Activated CD4-positive, alpha-beta memory T cell treated with anti-CD3 and anti-CD28 coated beads, Interleukin-2, amount 10 ng/mL, durations not matched to agents 7 days and 5 days (primary cell): ENCODE data around the gene GPR4. TPM values are rescaled to one million over a fixed set of nuclear protein-coding genes. Genes with fewer than 3 reads are reported as not detected.

Source experiments
- CTCF ChIA-PET: fragments of 350-600 bp; sonication (Branson Sonifier 250); formaldehyde crosslinking; loops from one replicate; lab custom pipeline; 2021; ENCODE audit warnings: antibody characterized with exemption, inconsistent platforms; lab: Charles Lee
- POLR2A ChIA-PET: fragments of 350-600 bp; sonication (Branson Sonifier 250); formaldehyde crosslinking; loops from one replicate; lab custom pipeline; 2021; ENCODE audit warnings: antibody characterized with exemption; lab: Charles Lee
- DNase-seq: peaks from one replicate; pipeline ENCODE4 v3.0.0-alpha.2; 2020
- H3K27ac Mint-ChIP-seq: one replicate; pipeline ENCODE4 v1.8.0; 2021; ENCODE audit warnings: mild to moderate bottlenecking, mixed read lengths
- H3K27me3 Mint-ChIP-seq: one replicate; pipeline ENCODE4 v1.8.0; 2021; ENCODE audit warnings: mixed read lengths
- H3K36me3 Mint-ChIP-seq: one replicate; pipeline ENCODE4 v1.8.0; 2021; ENCODE audit warnings: low read depth, mixed read lengths
- H3K4me1 Mint-ChIP-seq: one replicate; pipeline ENCODE4 v1.8.0; 2021; ENCODE audit warnings: mixed read lengths
- H3K4me3 Mint-ChIP-seq: one replicate; pipeline ENCODE4 v1.8.0; 2021; ENCODE audit warnings: mild to moderate bottlenecking, mixed read lengths
- H3K9me3 Mint-ChIP-seq: one replicate; pipeline ENCODE4 v1.8.0; 2021; ENCODE audit warnings: mixed read lengths
- total RNA-seq, 2 experiments: library from RNA; stranded (reverse); gene quantifications; one replicate each; pipeline ENCODE4 v1.2.3, GENCODE V29; 2021

The GPR4 gene
- total RNA-seq, 2 experiments from 2014 or later = not detected

DNA sequence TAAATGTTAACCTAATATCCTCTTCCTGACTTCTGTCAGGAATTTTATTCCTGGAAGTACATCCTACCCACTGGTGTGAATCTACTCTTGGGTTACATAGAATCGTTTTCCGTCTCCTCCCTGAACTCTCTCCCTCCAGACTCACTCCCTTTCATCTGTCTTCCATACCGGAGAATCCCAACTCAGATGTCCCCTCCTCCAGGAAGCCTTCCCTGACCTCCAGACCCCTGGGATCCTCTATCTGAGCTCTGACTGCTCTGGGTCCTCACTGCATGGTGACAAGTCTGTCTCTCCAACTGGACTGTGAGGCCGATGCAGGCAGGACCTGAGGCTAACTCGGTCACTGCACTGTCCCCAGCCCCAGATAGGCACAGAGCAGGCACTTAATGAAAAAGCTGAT lies 42.0 kb downstream of the GPR4 start:
- no peaks in the 10 kb centered on the region for H3K27me3 Mint-ChIP-seq
- peaks cover 3% of the 10 kb centered on the region for H3K36me3 Mint-ChIP-seq
- DNase-seq = no peak
- peaks cover 14% of the 10 kb centered on the region for H3K4me1 Mint-ChIP-seq
- CTCF ChIA-PET = no interaction called here
- POLR2A ChIA-PET = no interaction called here
- no peak overlapping the region for H3K27ac Mint-ChIP-seq
- no peak overlapping the region for H3K4me3 Mint-ChIP-seq
- no peaks in the 10 kb centered on the region for H3K9me3 Mint-ChIP-seq

DNA sequence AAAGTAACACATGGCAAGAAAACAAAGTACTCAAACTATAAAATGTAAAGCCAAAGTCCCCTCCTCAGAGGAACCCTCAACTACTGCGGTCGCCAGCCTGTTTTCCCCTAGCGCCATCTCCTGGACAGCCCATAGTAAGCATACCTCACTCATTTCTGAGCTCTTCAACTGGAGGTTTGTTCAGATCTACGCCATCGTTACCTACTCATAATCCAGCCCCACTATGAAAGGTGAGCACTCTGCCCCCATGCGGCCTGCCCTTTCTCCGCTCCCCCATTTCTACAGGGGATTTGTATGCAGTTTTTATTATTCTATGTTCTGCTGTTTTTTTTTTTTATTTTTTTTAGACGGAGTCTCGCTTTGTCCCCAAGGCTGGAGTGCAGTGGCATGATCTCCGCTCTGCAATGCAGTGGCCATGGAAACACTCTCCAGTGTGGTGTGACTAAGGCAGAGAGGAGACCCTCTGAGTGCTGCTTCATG lies 43.6 kb downstream of the GPR4 start:
- ChIA-PET CTCF (interaction anchor here (0.6 to 2.1 kb wide), 38 partner anchors 8 to 211 kb away, joined by 3 to 17 read pairs (median 5); partner anchors contain the start of genes ERCC2, FOSB, PPM1N and RTN2), POLR2A (interaction anchor here (1.0 to 1.3 kb wide), 3 partner anchors 25 to 84 kb away, joined by 3 read pairs; no protein-coding TSS in a partner anchor)
- Mint-ChIP-seq H3K9me3 (no peaks in the 10 kb centered on the region), H3K36me3 (peaks cover 3% of the 10 kb centered on the region), H3K27ac (no peak overlapping the region), H3K4me3 (no peak overlapping the region), H3K4me1 (peaks cover 13% of the 10 kb centered on the region), H3K27me3 (no peaks in the 10 kb centered on the region)
- DNase-seq = peak; percentile 75

DNA sequence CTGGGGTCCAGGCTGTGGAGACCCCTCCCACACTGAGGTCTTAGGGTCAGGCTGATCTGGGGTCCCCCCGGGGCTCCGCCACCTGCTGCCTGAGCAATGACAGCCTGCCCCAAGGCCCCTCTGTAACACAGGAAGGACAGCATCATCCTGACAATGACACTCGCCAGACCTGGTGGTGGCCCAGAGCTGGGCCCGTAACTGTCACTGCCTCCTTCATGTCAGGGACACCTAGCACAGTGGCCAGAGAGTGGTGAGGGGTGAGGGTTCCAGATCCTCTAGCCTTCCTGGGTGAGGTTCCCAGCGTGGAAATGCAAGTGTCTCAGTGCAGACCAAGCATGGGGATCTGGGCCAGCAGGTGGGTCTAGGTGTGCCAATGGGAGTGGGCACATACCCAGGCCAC lies 45.2 kb downstream of the GPR4 start:
- Mint-ChIP-seq H3K27ac (no peak overlapping the region), H3K4me1 (peaks cover 6% of the 10 kb centered on the region), H3K36me3 (peaks cover 3% of the 10 kb centered on the region), H3K4me3 (no peak overlapping the region), H3K27me3 (no peaks in the 10 kb centered on the region), H3K9me3 (no peaks in the 10 kb centered on the region)
- POLR2A ChIA-PET = no interaction called here
- CTCF ChIA-PET = interaction anchor here (2.1 kb wide), 1 partner anchor 84 kb away, joined by 17 read pairs; no protein-coding TSS in a partner anchor
- DNase-seq = no peak

DNA sequence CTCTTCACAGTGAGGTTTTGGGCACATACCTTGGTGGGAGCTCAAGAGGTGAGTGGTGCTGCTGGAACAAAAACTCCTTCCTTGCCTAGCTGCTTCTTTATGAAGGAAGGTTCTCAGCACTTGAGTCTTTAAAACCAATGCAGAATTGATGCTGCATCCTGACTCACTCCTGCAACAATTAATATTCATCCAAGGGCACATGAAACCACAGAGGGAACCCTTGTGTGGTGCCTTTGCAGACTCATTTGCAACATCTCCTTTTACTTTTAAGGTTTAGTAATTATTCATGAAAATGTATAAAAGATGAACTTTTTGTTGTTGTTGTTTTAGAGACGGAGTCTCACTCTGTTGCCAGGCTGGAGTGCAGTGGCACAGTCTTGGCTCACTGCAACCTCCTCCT lies 47.5 kb downstream of the GPR4 start:
- H3K27me3 Mint-ChIP-seq = no peaks in the 10 kb centered on the region
- POLR2A ChIA-PET = no interaction called here
- no peaks in the 10 kb centered on the region for H3K36me3 Mint-ChIP-seq
- no peak overlapping the region for H3K27ac Mint-ChIP-seq
- no peaks in the 10 kb centered on the region for H3K9me3 Mint-ChIP-seq
- H3K4me3 Mint-ChIP-seq = no peak overlapping the region
- CTCF ChIA-PET = interaction anchor here (0.5 to 0.6 kb wide), 2 partner anchors 68 to 92 kb away, joined by 3 read pairs; no protein-coding TSS in a partner anchor
- DNase-seq = no peak
- peaks cover 3% of the 10 kb centered on the region for H3K4me1 Mint-ChIP-seq

DNA sequence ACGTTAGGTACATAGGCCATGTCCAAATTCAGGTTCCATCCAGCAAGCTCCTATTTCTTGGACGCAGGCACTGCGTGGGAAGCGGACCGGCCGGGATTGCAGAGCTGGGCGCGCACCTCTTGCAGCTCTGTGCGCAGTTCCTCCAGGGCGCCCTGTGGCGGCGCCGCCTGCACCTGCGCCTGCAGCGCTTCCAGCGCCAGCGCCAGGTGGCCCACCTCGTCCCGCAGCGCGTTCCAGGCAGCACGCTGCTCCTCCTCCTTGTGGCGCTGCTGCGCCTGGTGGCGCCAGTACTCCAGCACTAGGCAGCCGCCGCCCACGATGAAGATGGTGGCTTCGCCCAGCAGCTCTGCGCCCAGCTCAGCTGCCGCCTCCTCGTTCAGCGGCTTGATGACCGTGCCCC lies 48.5 kb downstream of the GPR4 start:
- Mint-ChIP-seq H3K27me3 (no peaks in the 10 kb centered on the region), H3K4me1 (peaks cover 3% of the 10 kb centered on the region), H3K4me3 (no peak overlapping the region), H3K9me3 (no peaks in the 10 kb centered on the region), H3K36me3 (no peaks in the 10 kb centered on the region), H3K27ac (no peak overlapping the region)
- ChIA-PET POLR2A (no interaction called here), CTCF (no interaction called here)
- DNase-seq = no peak

DNA sequence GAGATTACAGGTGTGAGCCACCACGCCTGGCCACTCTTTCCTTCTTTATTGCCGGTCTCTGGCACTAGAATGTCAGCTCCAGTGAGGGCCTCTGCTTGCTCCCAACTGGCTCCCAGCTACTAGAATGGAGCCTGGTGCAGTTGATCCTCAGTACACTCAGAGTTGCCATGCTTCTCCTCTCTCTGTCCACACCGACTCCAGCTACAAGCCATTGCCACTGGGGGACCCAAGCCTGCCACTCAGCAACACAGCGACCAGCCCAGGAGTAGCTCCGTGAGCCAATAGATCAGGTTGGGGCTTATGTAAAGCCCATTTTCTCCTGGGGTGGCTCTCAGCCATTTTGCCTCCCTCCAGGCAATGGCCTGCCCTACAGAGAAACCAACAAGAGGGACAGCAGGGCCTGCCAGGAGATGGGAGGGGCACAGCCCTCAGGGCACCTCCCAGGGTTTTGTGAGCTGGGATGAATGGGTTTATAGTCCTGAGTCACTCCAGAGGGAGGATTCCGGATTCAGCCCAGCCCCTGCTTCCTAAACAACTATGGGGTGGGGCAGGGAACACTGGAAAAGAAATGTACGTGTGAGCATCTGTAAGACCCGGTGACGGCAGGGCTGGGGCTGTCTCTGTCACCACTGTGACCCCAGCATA lies 53.9 kb downstream of the GPR4 start:
- DNase-seq = no peak
- Mint-ChIP-seq H3K9me3 (no peaks in the 10 kb centered on the region), H3K4me3 (no peak overlapping the region), H3K4me1 (peaks cover 7% of the 10 kb centered on the region), H3K27ac (no peak overlapping the region), H3K36me3 (no peaks in the 10 kb centered on the region), H3K27me3 (no peaks in the 10 kb centered on the region)
- ChIA-PET POLR2A (no interaction called here), CTCF (interaction anchor here (1.3 to 2.4 kb wide), 3 partner anchors 10 to 109 kb away, joined by 3 to 10 read pairs (median 3); no protein-coding TSS in a partner anchor)

DNA sequence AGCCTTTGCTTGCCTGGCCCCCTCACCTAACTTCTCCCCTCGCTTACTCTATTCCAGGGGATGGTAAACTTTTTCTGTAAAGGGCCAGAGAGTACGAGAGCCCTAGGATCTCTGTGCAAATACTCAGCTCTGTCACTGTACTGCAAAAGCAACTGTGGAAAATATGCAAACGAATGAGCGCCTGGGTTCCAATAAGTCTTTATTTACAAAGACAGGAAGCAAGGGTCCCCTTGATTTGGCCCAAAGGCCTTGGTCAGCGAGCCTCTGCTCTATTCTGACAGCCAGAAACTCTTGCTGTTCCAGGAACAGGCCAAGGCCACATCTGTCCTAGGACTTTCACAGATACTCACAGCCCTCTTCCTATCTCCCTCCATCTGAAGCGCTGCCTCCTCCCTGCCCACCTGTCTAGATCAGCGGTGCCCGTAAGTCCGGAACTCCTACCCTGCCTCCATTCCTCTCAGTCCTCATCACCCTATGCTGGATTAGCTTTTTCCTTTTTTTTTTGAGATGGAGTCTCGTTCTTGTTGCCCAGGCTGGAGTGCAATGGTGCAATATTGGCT lies 54.7 kb downstream of the GPR4 start:
- Mint-ChIP-seq H3K36me3 (no peaks in the 10 kb centered on the region), H3K4me1 (peaks cover 7% of the 10 kb centered on the region), H3K4me3 (no peak overlapping the region), H3K27ac (no peak overlapping the region), H3K9me3 (no peaks in the 10 kb centered on the region), H3K27me3 (no peaks in the 10 kb centered on the region)
- POLR2A ChIA-PET = no interaction called here
- no peak for DNase-seq
- CTCF ChIA-PET = interaction anchor here (1.4 to 2.4 kb wide), 2 partner anchors 11 to 108 kb away, joined by 3 to 10 read pairs; no protein-coding TSS in a partner anchor

DNA sequence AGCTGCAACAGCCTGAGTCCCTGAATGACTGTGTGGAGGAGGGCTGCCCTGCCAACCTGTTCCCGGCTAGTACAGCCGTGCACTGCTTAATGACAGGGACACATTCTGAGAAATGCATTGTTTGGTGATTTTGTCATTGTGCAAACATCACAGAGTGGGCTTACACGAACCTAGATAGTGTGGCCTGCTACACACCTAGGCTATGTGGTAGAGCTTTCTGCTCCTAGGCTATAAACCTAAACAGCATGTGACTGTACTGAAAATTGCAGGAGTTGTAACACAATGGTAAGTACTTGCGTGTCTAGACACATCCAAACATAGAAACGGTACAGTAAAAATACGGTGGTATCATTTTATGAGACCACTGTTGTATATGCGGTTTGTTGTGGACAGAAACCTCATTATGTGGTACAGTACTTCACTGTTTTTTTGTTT lies 59.8 kb downstream of the GPR4 start:
- Mint-ChIP-seq H3K4me3 (no peak overlapping the region), H3K4me1 (peaks cover 7% of the 10 kb centered on the region)
- CTCF ChIA-PET = interaction anchor here (2.1 kb wide), 1 partner anchor 16 kb away, joined by 9 read pairs; no protein-coding TSS in a partner anchor

More for the DNA sequence above, 59.8 kb downstream of the GPR4 start:
- Mint-ChIP-seq H3K27me3 (no peaks in the 10 kb centered on the region), H3K9me3 (peaks cover 7% of the 10 kb centered on the region), H3K36me3 (peaks cover 4% of the 10 kb centered on the region), H3K27ac (no peak overlapping the region)
- no peak for DNase-seq
- POLR2A ChIA-PET = no interaction called here

Other genes starting within 250 kb of the GPR4 start
- 10 to 100 TPM; 19.0 to 20.0 TPM for gene ERCC2, start 231.6 kb downstream of the GPR4 start, total RNA-seq
- 10 to 100 TPM; 13.0 to 18.9 TPM for gene PPP1R13L, start 197.1 kb downstream of the GPR4 start, total RNA-seq
- 1 to 10 TPM; 3.6 to 3.8 TPM for gene POLR1G, start 195.6 kb downstream of the GPR4 start, total RNA-seq
- 10 to 100 TPM; 59.8 to 60.6 TPM for gene ERCC1, start 178.3 kb downstream of the GPR4 start, total RNA-seq
- 10 to 100 TPM; 15.3 to 16.1 TPM for gene FOSB, start 134.2 kb downstream of the GPR4 start, total RNA-seq
- 1 to 10 TPM; 3.0 to 5.5 TPM for gene RTN2, start 105.2 kb downstream of the GPR4 start, total RNA-seq
- gene PPM1N, start 103.8 kb downstream of the GPR4 start, total RNA-seq = 1 to 10 TPM; 3.5 to 4.3 TPM
- gene VASP, start 94.7 kb downstream of the GPR4 start, total RNA-seq = 100 to 1,000 TPM; 224 to 233 TPM
- 10 to 100 TPM; 12.0 to 12.9 TPM for gene OPA3, start 17.4 kb downstream of the GPR4 start, total RNA-seq
- 100 to 1,000 TPM; 136 to 146 TPM for gene EML2, start 37.2 kb upstream of the GPR4 start, total RNA-seq
- gene GIPR, start 66.0 kb upstream of the GPR4 start, total RNA-seq = 10 to 100 TPM; 11.4 to 12.3 TPM
- gene SNRPD2, start 89.7 kb upstream of the GPR4 start, total RNA-seq = 100 to 1,000 TPM; 505 to 519 TPM
- gene QPCTL, start 90.5 kb upstream of the GPR4 start, total RNA-seq = 10 to 100 TPM in 1 of 2 experiments, 1 to 10 TPM in 1; 9.1 to 11.9 TPM
- gene FBXO46, start 128.7 kb upstream of the GPR4 start, total RNA-seq = 10 to 100 TPM; 34.4 to 36.4 TPM
- gene MEIOSIN, start 131.2 kb upstream of the GPR4 start, total RNA-seq = not detected
- 1 to 10 TPM; 1.6 to 1.7 TPM for gene SIX5, start 167.0 kb upstream of the GPR4 start, total RNA-seq
- 10 to 100 TPM; 29.5 to 32.5 TPM for gene DMPK, start 180.3 kb upstream of the GPR4 start, total RNA-seq
- 10 to 100 TPM; 63.1 to 65.4 TPM for gene DMWD, start 190.6 kb upstream of the GPR4 start, total RNA-seq
- under 1 TPM; 0.25 to 0.30 TPM for gene RSPH6A, start 213.1 kb upstream of the GPR4 start, total RNA-seq